Gastroesophageal sphincter (tissue), 3 donors: ENCODE measurements around the gene EIF1.

Source experiments
- CTCF ChIP-seq, 4 experiments: fragments of 200-600 bp in 2 of 4; fragments of 450-650 bp in 2 of 4; sonication (generic) in 1 of 4; IDR thresholded peaks; one replicate each; pipeline ENCODE4 v1.5.1; 2017 to 2019; ENCODE audit warnings: antibody characterized with exemption in 4 of 4, mild to moderate bottlenecking in 2 of 4, moderate library complexity in 2 of 4
- POLR2A ChIP-seq, 2 donors: fragments of 450-650 bp; IDR thresholded peaks; one replicate each; pipeline ENCODE4 v1.6.1; 2017; ENCODE audit warnings: antibody characterized with exemption in 2 of 2, mild to moderate bottlenecking in 2 of 2, moderate library complexity in 1 of 2

GRCh38 chr17:41676058-41676419 lies 12.6 kb upstream of the EIF1 start:
- TF ChIP-seq CTCF (IDR thresholded peaks at IDR 0.05) (no peak), POLR2A (IDR thresholded peaks at IDR 0.05) (no peak)
